Subcutaneous adipose tissue (tissue), 4 donors: ENCODE data around the gene ZBTB6. TPM values are rescaled to one million over a fixed set of nuclear protein-coding genes. Genes with fewer than 3 reads are reported as not detected.

Experiments
- total RNA-seq, 4 donors: library from RNA; depleted of rRNA; stranded (reverse); fragments of >200 nt; gene quantifications; one replicate each; pipeline ENCODE4 v1.1.0, GENCODE V29; 2016
- TF ChIP-seq, protein P1 (sequence below): fragments of 450-650 bp; IDR thresholded peaks from one replicate; pipeline ENCODE4 v1.5.1; 2016; ENCODE audit warnings: low read depth, mild to moderate bottlenecking, control low read depth, antibody characterized with exemption, moderate library complexity

ZBTB6 gene
- total RNA-seq, 4 donors from 2014 or later, result 6.2 to 10.8 (median 10.1) TPM

GRCh38 chr9:122939601-122940000 lies 26.5 kb upstream of the ZBTB6 start:
- TF ChIP-seq, protein P1, sequence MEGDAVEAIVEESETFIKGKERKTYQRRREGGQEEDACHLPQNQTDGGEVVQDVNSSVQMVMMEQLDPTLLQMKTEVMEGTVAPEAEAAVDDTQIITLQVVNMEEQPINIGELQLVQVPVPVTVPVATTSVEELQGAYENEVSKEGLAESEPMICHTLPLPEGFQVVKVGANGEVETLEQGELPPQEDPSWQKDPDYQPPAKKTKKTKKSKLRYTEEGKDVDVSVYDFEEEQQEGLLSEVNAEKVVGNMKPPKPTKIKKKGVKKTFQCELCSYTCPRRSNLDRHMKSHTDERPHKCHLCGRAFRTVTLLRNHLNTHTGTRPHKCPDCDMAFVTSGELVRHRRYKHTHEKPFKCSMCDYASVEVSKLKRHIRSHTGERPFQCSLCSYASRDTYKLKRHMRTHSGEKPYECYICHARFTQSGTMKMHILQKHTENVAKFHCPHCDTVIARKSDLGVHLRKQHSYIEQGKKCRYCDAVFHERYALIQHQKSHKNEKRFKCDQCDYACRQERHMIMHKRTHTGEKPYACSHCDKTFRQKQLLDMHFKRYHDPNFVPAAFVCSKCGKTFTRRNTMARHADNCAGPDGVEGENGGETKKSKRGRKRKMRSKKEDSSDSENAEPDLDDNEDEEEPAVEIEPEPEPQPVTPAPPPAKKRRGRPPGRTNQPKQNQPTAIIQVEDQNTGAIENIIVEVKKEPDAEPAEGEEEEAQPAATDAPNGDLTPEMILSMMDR, result no peak

- TF ChIP-seq, protein P1, result no peak
Observed at GRCh38 chr9:122936883-122937282, 23.8 kb upstream of the ZBTB6 start.

DNA sequence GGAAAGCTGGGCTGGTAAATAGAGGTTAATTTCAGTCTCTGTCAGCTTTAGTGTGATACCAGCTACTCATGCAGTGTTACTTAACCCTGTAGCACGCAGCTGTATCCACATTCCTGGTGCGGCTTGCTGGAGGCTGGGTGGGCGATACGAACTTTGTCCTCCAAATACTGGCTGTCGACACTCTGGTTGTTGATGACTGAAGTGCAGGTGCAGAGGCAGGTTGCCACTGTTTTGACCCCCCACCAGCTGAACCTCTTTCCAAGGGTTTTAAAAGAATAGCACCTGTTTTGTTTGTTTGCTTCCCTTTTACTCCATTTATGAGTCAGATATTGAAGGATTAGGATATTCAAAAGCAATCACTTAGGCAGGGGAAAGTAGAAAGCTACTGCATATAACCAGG lies 23.3 kb upstream of the ZBTB6 start:
- TF ChIP-seq, protein P1, result no peak

DNA sequence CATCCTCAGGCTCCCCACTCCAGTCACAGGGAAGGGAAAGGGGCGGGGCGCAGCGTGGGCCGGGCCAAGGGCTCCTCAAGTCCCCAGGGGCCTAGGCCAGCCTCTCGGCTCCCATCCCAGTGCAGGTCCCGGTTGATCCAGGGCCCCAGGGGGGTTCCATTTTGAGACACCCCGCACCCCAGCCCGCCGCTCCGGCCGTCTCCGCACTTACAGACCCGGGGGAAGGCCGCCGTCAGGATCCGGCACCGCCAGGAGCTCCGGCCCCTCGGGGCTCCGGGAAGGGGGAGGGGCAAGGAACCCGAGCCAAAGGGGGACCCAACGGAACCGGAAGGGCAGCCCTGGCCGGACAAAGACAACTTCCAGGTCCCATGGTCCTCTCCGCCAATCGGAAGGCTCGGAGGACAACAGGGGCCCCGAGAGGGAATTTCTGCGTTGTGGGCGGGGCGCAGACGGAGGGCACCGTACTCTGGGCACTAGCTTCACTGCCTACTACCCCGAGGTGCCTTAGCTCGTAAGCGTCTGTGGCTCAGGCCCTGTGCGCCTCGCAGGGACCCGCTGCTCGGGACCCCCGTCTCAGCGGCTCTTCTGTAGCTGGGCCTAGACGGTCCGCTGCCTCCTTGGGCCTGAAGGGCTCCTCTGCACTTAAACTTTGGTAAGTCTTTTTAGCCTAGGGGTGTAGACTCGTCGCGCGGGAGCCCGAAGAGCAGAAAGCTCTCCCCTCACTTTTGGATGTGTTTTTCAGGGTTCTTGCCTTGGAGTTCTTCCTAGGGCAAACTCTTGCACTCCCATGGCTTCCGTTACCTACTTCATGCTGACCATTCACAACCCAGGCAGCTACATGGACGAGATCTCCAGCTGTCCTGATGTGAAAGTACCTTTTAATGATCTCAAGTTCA lies 18.4 kb upstream of the ZBTB6 start, which contains the start of gene ZBTB26:
TSS of gene ZBTB26 (minus strand) at position 287 of the 896 bp plus-strand sequence. CDS start 11,578 bp downstream, outside the sequence.
- TF ChIP-seq, protein P1, result no peak

- TF ChIP-seq, protein P1, result no peak
Observed at GRCh38 chr9:122930541-122931225, 17.6 kb upstream of the ZBTB6 start.

DNA sequence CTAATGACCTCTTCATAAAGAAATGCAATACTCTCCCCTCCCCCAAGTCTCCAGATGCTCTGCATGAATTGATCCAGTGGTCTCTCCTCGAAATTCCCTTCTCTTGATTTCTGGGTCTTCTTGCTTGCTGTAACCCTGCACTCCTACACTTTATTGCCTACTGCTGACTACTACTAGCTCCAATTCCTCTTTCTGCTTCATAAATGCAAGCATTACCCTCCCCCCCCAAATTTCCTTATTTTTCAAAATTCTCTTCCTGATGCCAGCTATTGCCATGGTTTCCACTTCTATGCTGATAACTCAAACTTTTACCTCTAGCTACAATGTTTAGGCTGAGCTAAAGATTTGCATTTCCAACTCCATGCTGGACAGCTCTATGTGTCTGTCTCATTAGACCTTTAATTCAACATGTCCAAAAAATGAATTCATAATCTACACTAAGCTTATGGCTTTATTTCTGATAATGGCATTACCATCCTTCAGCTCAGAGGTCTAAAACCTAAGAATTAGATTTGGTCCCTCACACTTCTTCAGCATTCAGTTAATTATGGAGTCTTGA lies 16.8 kb upstream of the ZBTB6 start:
- TF ChIP-seq, protein P1, result no peak

GRCh38 chr9:122923947-122924346 lies 10.8 kb upstream of the ZBTB6 start:
- TF ChIP-seq, protein P1, result no peak
